Measurements from ENCODE around the gene EML5. TPM values are rescaled to one million over a fixed set of nuclear protein-coding genes. Genes with fewer than 3 reads are reported as not detected.

The EML5 gene
- total and polyA plus RNA-seq, 2 experiments from 2014 or later, result 0.18 to 1.6 TPM

DNA sequence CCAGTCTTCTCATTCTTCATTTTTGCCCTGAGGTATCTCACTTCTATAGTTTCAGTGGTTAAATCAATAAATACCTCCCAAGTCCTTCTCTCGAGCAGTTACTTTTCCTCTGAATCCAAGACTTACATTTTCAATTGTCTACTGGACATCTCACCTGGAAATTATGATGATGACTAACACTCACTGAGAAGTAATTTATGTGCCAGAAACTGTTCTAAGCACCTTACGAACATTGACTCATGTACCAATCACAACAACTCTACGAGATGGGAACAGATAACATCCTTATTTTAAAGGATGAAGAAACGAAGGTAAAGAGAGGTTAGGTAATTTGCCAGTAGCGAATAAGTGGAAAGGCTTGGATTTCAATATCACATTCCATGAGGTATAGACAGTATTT is 94.1 kb downstream of the EML5 start:
- Histone ChIP-seq H3K79me2 (replicated peaks; ENCODE audit: insufficient read depth) (no peaks in the 10 kb centered on the region), H3K4me1 (ENCODE audit: insufficient read depth) (no peaks in the 10 kb centered on the region), H3K4me2 (no peak overlapping the region), H4K20me1 (replicated peaks; ENCODE audit: insufficient read depth) (no peaks in the 10 kb centered on the region), H3K27ac (ENCODE audit: low read depth) (no peak overlapping the region), H3K27me3 (ENCODE audit: insufficient read depth) (no peaks in the 10 kb centered on the region), H2AFZ (no peak overlapping the region), H3F3A (replicated peaks; ENCODE audit: low read depth) (no peaks in the 10 kb centered on the region), H3K9me2 (ENCODE audit: insufficient read depth) (no peaks in the 10 kb centered on the region), H3K36me3 (ENCODE audit: insufficient read depth) (no peaks in the 10 kb centered on the region), H3K4me3 (no peak overlapping the region)
- no peaks in the 10 kb centered on the region for H3K4me1 Mint-ChIP-seq
- TF ChIP-seq JUNB (IDR thresholded peaks at IDR 0.05; ENCODE audit: unreplicated experiment) (no peak), CREB1 (CRISPR knock-in tag; IDR thresholded peaks at IDR 0.05; ENCODE audit: low read depth) (no peak), ZNF114 (CRISPR knock-in tag; IDR thresholded peaks at IDR 0.05) (no peak), EZH2 (IDR thresholded peaks at IDR 0.05; ENCODE audit: low read depth, unreplicated experiment) (no peak), EZH2phosphoT487 (IDR thresholded peaks at IDR 0.05; ENCODE audit: unreplicated experiment) (no peak), ZNF331 (CRISPR knock-in tag; IDR thresholded peaks at IDR 0.05; ENCODE audit: low read depth) (no peak), STAT1 (IDR thresholded peaks at IDR 0.05; ENCODE audit: unreplicated experiment) (no peak), NANOG (IDR thresholded peaks at IDR 0.05; ENCODE audit: borderline replicate concordance) (no peak), POLR2AphosphoS5 (IDR thresholded peaks at IDR 0.05; ENCODE audit: low read depth) (no peak)
- TF ChIP-seq, protein P1, sequence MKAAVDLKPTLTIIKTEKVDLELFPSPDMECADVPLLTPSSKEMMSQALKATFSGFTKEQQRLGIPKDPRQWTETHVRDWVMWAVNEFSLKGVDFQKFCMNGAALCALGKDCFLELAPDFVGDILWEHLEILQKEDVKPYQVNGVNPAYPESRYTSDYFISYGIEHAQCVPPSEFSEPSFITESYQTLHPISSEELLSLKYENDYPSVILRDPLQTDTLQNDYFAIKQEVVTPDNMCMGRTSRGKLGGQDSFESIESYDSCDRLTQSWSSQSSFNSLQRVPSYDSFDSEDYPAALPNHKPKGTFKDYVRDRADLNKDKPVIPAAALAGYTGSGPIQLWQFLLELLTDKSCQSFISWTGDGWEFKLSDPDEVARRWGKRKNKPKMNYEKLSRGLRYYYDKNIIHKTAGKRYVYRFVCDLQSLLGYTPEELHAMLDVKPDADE (IDR thresholded peaks at IDR 0.05), result no peak
- TF ChIP-seq, protein P2, sequence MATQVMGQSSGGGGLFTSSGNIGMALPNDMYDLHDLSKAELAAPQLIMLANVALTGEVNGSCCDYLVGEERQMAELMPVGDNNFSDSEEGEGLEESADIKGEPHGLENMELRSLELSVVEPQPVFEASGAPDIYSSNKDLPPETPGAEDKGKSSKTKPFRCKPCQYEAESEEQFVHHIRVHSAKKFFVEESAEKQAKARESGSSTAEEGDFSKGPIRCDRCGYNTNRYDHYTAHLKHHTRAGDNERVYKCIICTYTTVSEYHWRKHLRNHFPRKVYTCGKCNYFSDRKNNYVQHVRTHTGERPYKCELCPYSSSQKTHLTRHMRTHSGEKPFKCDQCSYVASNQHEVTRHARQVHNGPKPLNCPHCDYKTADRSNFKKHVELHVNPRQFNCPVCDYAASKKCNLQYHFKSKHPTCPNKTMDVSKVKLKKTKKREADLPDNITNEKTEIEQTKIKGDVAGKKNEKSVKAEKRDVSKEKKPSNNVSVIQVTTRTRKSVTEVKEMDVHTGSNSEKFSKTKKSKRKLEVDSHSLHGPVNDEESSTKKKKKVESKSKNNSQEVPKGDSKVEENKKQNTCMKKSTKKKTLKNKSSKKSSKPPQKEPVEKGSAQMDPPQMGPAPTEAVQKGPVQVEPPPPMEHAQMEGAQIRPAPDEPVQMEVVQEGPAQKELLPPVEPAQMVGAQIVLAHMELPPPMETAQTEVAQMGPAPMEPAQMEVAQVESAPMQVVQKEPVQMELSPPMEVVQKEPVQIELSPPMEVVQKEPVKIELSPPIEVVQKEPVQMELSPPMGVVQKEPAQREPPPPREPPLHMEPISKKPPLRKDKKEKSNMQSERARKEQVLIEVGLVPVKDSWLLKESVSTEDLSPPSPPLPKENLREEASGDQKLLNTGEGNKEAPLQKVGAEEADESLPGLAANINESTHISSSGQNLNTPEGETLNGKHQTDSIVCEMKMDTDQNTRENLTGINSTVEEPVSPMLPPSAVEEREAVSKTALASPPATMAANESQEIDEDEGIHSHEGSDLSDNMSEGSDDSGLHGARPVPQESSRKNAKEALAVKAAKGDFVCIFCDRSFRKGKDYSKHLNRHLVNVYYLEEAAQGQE (IDR thresholded peaks at IDR 0.05; ENCODE audit: unreplicated experiment), result no peak
- TF ChIP-seq, protein P3, sequence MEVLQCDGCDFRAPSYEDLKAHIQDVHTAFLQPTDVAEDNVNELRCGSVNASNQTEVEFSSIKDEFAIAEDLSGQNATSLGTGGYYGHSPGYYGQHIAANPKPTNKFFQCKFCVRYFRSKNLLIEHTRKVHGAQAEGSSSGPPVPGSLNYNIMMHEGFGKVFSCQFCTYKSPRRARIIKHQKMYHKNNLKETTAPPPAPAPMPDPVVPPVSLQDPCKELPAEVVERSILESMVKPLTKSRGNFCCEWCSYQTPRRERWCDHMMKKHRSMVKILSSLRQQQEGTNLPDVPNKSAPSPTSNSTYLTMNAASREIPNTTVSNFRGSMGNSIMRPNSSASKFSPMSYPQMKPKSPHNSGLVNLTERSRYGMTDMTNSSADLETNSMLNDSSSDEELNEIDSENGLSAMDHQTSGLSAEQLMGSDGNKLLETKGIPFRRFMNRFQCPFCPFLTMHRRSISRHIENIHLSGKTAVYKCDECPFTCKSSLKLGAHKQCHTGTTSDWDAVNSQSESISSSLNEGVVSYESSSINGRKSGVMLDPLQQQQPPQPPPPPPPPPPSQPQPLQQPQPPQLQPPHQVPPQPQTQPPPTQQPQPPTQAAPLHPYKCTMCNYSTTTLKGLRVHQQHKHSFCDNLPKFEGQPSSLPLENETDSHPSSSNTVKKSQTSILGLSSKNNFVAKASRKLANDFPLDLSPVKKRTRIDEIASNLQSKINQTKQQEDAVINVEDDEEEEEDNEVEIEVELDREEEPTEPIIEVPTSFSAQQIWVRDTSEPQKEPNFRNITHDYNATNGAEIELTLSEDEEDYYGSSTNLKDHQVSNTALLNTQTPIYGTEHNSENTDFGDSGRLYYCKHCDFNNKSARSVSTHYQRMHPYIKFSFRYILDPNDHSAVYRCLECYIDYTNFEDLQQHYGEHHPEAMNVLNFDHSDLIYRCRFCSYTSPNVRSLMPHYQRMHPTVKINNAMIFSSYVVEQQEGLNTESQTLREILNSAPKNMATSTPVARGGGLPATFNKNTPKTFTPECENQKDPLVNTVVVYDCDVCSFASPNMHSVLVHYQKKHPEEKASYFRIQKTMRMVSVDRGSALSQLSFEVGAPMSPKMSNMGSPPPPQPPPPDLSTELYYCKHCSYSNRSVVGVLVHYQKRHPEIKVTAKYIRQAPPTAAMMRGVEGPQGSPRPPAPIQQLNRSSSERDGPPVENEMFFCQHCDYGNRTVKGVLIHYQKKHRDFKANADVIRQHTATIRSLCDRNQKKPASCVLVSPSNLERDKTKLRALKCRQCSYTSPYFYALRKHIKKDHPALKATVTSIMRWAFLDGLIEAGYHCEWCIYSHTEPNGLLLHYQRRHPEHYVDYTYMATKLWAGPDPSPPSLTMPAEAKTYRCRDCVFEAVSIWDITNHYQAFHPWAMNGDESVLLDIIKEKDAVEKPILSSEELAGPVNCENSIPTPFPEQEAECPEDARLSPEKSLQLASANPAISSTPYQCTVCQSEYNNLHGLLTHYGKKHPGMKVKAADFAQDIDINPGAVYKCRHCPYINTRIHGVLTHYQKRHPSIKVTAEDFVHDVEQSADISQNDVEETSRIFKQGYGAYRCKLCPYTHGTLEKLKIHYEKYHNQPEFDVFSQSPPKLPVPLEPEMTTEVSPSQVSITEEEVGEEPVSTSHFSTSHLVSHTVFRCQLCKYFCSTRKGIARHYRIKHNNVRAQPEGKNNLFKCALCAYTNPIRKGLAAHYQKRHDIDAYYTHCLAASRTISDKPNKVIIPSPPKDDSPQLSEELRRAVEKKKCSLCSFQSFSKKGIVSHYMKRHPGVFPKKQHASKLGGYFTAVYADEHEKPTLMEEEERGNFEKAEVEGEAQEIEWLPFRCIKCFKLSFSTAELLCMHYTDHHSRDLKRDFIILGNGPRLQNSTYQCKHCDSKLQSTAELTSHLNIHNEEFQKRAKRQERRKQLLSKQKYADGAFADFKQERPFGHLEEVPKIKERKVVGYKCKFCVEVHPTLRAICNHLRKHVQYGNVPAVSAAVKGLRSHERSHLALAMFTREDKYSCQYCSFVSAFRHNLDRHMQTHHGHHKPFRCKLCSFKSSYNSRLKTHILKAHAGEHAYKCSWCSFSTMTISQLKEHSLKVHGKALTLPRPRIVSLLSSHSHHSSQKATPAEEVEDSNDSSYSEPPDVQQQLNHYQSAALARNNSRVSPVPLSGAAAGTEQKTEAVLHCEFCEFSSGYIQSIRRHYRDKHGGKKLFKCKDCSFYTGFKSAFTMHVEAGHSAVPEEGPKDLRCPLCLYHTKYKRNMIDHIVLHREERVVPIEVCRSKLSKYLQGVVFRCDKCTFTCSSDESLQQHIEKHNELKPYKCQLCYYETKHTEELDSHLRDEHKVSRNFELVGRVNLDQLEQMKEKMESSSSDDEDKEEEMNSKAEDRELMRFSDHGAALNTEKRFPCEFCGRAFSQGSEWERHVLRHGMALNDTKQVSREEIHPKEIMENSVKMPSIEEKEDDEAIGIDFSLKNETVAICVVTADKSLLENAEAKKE (CRISPR knock-in tag; IDR thresholded peaks at IDR 0.05), result no peak
- TF ChIP-seq, protein P4, sequence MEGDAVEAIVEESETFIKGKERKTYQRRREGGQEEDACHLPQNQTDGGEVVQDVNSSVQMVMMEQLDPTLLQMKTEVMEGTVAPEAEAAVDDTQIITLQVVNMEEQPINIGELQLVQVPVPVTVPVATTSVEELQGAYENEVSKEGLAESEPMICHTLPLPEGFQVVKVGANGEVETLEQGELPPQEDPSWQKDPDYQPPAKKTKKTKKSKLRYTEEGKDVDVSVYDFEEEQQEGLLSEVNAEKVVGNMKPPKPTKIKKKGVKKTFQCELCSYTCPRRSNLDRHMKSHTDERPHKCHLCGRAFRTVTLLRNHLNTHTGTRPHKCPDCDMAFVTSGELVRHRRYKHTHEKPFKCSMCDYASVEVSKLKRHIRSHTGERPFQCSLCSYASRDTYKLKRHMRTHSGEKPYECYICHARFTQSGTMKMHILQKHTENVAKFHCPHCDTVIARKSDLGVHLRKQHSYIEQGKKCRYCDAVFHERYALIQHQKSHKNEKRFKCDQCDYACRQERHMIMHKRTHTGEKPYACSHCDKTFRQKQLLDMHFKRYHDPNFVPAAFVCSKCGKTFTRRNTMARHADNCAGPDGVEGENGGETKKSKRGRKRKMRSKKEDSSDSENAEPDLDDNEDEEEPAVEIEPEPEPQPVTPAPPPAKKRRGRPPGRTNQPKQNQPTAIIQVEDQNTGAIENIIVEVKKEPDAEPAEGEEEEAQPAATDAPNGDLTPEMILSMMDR (conservative IDR thresholded peaks at IDR 0.05; ENCODE audit: low read depth in 2 of 2), result no peak
- no peak overlapping the region for H3K4me3 Mint-ChIP-seq
- ATAC-seq (no peak), DNase-seq (ENCODE audit: low spot score) (no peak)
- H3K27me3 Mint-ChIP-seq (ENCODE audit: insufficient read depth, low read depth, poor library complexity), result no peaks in the 10 kb centered on the region
- H3K36me3 Mint-ChIP-seq (ENCODE audit: low read depth), result no peaks in the 10 kb centered on the region
- H3K9me3 Mint-ChIP-seq, result no peaks in the 10 kb centered on the region
- H3K27ac Mint-ChIP-seq, result no peak overlapping the region

Measured in GM23338 (cell line).